ENCODE measurements around the gene ST7L.
"Not testable (repeated sequence)": the region's sequence is repeated elsewhere in the genome, so short reads cannot be mapped to it uniquely, and the experiment has no call there.

The ST7L gene

DNA sequence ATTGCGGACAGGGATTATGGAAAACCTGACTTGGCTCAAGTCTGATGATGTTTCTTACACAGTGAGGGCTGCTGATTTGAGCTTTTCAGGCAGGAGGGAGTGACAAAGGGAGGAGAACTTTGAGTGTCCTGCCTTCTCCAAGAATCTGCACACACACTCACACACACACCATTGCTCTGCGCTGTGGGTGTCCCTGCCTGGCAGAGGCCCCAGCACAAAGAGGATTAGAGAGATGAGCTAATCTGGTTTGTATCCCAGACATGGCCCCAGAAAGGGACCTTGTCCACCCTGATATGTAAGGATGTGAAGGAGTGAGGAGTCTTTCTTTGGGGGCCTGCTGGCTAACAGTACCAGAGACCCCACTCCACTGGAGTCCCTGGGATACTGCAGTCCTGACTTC, 116.1 kb downstream of the ST7L start:
- in situ Hi-C loops (cut with MboI; ENCODE audit: low sequenced_read_pairs): no loop called here

DNA sequence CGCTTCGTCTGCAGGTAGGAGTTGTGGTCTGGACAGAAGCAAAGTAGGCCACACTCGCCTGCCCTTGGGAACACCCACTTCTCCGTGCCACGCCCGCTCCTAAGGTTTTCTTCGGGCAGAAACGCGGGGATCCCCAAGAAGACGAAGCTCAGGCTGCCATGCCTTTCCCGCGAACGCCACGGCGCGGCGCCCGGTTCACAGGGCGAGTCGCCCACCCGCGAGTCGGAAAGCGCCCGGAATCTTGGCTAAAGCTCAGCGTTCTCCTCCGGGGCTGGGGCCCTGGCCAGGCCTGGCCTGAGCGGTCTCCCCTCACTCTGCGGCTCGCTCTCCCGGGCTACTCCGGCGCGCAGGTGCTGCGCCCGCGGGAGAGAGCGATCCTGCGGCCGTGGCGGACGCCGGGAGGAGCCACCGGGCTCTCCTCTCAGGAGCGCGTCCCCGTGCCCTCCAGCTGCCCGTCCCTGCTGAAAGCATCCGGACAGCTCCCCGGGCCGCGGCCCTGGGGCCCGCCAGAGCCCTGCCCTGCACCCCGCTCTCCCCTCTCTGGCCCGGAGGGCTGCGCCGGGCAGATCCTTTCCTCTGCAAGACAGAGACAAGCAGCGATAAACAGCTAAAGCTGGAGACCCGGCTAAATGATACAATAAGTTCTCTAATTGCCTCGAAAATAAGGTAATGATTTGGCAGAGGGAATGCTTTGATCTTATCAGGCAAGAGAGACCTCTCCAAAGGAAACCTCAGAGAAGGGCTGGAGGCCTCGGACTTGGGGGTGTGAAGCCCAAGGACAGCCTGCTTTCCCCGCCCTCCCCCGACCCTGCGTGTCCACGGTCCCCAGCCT, 116.9 kb downstream of the ST7L start:
- in situ Hi-C loops (cut with MboI; ENCODE audit: low sequenced_read_pairs): no loop called here

DNA sequence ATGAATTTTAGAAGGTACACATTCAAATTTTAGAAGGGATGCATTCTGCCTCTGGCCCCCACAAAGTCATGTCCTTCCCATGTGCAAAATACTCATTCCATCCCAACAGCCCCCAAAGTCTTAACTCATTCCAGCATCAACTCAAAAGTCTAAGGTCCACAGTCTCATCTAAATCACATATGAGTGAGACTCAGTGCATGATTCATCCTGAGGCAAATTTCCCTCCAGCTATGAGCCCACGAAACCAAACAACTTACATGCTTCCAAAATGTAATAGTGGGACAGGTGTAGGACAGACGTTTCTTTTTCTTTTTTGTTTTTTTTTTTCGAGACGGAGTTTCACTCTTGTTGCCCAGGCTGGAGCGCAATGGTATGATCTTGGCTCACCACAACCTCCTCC, 122.7 kb downstream of the ST7L start:
- in situ Hi-C loops (cut with MboI; ENCODE audit: low sequenced_read_pairs): no loop called here

DNA sequence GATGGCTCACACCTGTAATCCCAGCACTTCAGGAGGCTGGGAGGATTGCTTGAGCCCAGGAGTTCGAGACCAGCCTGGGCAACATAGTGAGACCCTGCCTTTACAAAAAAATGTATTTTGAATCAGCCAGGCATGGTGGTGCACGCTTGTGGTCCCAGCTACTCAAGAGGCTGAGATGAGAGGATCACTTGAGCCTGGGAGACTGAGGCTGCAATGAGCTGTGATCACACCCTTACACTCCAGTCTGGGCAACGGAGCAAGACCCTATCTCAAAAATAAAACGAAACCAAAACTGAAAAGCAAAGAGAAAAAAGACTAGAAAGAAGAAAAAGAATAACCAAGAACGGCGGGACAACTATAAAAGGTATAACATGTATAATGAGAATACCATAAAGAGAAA, 125.6 kb downstream of the ST7L start:
- in situ Hi-C loops (cut with MboI; ENCODE audit: low sequenced_read_pairs): no loop called here

DNA sequence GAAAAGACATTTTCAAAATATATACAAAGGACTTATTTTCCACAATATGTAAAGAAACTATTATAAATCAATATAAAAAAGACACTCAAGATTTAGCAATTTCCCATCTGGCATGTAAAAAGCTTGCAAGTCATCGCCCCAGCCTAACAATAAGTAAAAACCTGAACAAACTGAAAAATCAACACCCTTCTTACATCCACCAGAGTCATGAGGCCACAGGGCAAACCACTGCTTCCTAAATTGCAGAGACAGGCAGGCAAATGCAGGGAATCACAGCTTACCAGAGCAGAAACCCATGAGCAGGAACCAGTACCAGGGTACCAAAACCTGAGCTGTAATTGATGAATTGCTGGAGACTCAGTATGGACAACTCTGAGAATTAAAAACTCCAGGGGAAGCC, 126.9 kb downstream of the ST7L start:
- in situ Hi-C loops (cut with MboI; ENCODE audit: low sequenced_read_pairs): no loop called here

DNA sequence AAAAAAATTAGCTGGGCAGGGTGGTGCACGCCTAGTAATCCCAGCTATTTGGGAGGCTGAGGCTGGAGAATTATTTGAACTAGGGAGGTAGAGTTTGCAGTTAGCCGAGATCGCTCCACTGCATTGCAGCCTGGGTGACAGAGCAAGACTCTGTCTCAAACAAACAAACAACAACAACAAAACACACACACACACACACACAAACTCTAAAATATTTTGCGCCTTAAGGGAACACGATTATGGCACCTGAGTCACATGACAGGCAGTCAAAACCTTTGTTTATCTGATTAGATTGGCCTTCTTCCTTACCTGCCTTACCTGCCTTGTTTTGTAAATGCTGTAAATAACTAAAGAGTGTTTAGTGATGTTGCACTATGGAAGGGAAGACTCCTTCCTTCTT, 130.8 kb downstream of the ST7L start:
- in situ Hi-C loops (cut with MboI; ENCODE audit: low sequenced_read_pairs): no loop called here

DNA sequence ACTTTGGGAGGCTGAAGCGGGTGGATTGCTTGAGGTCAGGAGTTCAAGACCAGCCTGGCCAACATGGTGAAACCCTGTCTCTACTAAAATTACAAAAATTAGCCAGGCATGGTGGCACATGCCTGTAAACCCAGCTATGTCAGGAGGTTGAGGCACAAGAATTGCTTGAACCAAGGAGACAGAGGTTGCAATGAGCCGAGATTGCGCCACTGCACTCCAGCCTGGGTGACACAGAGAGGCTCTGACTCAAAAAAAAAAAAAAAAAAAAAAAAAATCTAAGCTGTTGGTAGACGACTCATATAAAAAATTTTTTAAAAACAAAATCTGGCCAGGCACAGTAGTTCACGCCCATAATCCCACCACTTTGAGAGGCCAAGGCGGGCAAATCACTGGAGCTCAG, 131.3 kb downstream of the ST7L start:
- in situ Hi-C loops (cut with MboI; ENCODE audit: low sequenced_read_pairs): not testable (repeated sequence)

DNA sequence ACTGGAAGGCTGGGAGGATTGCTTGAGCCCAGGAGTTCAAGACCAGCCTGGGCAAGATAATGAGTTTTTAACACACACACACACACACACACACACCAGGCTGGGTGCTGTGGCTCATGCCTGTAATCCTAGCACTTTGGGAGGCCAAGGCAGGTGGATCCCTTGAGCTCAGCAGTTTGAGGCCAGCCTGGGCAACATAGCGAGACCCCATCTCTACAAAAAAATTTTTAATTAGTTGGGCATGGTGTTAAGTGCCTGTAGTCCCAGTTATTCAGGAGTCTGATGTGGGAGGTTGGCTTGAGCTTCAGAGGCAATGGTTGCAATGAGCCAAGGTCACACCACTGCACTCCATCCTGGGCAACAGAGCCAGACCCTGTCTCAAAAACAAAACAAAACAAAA, 132.9 kb downstream of the ST7L start:
- in situ Hi-C loops (cut with MboI; ENCODE audit: low sequenced_read_pairs): not testable (repeated sequence)

DNA sequence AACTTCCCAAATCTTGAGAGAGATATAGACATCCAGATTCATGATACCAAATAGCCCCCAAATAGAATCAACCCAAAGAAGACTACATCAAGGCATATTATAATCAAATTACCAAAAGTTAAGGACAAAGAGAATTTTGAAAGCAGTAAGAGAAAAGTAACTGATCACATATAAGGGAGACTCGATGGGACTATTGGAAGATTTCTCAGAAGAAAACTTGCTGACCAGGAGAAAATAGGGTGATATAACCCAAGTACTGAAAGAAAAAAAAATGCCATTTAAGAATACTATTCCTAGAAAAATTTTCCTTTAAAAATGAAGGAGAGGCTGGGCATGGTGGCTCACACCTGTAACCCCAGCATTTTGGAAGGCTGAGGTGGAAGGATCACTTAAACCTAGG, 140.6 kb downstream of the ST7L start:
- in situ Hi-C loops (cut with MboI; ENCODE audit: low sequenced_read_pairs): no loop called here

DNA sequence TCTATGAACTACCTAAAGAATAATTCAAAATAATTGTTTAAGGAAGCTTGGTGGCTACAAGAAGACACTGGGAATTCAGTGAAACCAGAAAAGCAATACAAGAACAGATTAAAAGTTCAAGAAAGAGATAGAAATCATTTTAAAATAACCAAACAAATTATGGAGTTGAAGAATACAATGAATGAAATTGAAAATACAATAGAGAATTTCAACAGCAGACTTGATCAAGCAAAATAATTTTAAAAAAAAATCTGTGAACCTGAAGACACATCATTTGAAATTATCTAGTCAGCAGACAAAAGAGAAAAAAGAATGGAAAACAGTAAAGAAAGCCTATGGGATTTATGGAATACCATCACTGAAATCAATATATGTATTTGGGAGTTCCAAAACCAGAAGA, 141.4 kb downstream of the ST7L start:
- in situ Hi-C loops (cut with MboI; ENCODE audit: low sequenced_read_pairs): no loop called here

Data from hTERT RPE-1 (cell line).